ENCODE measurements around the gene SLC8B1.

SLC8B1 gene

DNA sequence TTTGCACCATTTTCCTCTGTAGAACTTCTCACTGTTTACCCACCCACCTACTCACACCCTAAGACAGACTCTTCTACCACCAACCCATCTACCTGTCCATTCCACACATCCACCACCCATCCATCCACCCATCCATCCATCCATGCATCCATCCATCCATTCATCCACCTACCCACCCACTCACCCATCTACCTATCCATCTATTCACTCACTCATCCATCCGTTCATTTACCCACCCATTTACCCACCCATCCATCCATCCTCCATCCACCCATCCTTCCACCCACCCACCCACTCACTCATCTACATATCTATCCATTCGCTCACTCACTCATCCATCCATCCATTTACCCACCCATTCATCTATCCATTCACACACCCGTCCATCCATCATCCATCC, 38.5 kb upstream of the SLC8B1 start:
- TF ChIP-seq, protein P1, sequence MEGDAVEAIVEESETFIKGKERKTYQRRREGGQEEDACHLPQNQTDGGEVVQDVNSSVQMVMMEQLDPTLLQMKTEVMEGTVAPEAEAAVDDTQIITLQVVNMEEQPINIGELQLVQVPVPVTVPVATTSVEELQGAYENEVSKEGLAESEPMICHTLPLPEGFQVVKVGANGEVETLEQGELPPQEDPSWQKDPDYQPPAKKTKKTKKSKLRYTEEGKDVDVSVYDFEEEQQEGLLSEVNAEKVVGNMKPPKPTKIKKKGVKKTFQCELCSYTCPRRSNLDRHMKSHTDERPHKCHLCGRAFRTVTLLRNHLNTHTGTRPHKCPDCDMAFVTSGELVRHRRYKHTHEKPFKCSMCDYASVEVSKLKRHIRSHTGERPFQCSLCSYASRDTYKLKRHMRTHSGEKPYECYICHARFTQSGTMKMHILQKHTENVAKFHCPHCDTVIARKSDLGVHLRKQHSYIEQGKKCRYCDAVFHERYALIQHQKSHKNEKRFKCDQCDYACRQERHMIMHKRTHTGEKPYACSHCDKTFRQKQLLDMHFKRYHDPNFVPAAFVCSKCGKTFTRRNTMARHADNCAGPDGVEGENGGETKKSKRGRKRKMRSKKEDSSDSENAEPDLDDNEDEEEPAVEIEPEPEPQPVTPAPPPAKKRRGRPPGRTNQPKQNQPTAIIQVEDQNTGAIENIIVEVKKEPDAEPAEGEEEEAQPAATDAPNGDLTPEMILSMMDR (IDR thresholded peaks at IDR 0.05; ENCODE audit: insufficient read depth, low read depth, low read length, missing control alignments), result no peak
- H3K4me3 ChIP-seq (ENCODE audit: low read depth, low read length), result no peak overlapping the region
- no peak for DNase-seq (ENCODE audit: low read depth)

DNA sequence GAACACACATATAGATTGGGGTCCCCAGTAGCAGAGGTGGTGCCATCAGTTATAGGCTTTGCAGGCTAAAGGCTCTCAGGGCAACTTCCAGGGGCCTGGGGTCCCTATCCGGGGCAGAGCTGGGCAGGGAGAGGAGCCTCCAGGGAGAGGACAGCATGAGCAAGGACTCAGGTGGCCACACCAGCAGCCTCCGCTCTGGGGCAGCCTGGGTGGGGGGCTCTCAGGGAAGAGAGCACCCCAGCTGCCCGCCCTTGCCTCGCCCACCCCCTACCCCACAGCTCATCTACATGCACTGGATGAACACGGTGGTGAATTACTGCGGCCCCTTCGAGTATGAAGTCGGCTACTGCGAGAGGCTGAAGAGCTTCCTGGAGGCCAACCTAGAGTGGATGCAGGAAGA, 37.5 kb upstream of the SLC8B1 start:
- no peak overlapping the region for H3K4me3 ChIP-seq (ENCODE audit: low read depth, low read length)
- TF ChIP-seq, protein P1 (IDR thresholded peaks at IDR 0.05; ENCODE audit: insufficient read depth, low read depth, low read length, missing control alignments), result no peak
- no peak for DNase-seq (ENCODE audit: low read depth)

DNA sequence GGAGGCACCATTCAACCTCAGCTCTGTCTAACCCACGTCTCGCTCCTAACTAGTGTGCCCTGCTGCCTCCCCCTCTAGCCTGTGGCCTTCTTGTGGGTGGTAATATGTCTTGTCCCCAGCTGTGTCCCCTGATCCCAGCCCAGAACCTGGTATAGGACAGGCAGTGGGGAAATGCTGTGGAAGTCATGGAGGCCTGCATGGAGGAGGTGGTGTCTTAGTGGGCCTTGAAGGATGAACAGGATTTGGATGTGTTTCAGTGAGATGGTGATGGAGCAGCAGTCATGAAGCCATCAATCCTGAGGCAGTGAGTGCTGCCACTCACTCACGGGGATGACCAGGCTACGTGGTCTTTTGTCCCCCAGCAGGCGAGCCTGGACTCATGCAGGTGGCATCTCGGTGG, 36.9 kb upstream of the SLC8B1 start:
- no peak overlapping the region for H3K4me3 ChIP-seq (ENCODE audit: low read depth, low read length)
- TF ChIP-seq, protein P1 (IDR thresholded peaks at IDR 0.05; ENCODE audit: insufficient read depth, low read depth, low read length, missing control alignments), result no peak
- DNase-seq (ENCODE audit: low read depth), result no peak

DNA sequence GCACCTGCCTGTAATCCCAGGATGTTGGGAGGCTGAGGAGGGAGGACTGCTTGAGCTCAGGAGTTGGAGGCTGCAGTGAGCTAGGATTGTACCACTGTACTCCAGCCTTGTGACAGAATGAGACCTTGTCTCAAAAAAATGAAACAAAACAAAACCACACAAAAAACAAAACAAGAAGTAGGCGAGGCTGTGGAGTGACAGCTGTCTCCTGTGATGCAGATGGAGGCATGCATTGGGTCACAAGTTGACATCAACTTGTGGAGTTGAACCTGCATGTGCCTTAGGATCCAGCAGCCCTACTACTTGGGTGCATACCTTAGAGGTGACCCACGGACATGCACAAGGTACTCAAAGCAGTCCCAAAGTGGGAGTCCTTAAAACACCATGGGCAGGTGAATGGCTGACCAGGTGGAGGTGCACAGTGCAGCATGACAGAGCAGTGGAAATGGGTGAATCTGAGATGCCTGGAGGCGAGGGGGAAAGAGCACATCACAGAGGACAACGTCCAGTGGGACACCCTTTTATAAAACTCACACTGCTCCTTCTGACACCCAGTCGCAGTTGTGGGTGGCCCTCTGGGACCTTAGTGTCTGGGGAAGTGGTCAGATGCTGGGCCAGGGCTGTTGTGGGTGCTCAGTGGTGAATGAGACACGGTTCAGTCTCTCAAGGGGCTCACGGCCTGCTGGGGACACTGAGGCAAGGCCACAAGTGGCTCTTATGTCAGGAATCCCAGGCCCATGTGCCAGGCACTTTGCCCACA, 36.2 kb upstream of the SLC8B1 start:
- TF ChIP-seq, protein P1 (IDR thresholded peaks at IDR 0.05; ENCODE audit: insufficient read depth, low read depth, low read length, missing control alignments), result no peak

DNA sequence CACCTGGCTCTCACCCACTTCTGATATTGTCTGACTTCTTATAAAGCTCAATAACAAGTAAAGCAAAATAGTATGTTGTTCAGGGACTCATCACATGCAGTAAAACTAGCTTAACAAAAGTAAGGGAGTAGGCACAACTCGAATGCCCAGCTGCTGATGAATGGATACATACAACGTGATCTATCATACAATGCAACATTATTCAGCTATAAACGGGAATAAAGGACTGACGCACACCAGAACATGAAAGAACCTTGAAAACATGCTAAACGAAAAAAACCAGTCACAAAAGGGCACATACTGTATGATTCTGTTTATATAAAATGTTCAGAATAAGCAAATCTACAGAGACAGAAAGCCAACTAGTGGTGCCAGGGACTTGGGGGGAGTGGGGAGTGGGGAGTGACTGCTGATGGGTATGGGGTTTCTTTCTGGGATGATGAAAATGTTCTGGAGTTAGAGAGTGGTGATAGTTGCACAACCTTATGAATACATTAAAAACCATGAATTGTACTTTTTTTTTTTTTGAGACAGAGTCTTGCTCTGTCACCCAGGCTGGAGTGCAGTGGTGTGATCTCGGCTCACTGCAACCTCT, 34.6 kb upstream of the SLC8B1 start:
- TF ChIP-seq, protein P1 (IDR thresholded peaks at IDR 0.05; ENCODE audit: insufficient read depth, low read depth, low read length, missing control alignments), result no peak
- DNase-seq (ENCODE audit: low read depth), result no peak

More for the DNA sequence above, 36.2 kb upstream of the SLC8B1 start:
- DNase-seq (ENCODE audit: low read depth), result no peak
- H3K4me3 ChIP-seq (ENCODE audit: low read depth, low read length), result no peak overlapping the region

DNA sequence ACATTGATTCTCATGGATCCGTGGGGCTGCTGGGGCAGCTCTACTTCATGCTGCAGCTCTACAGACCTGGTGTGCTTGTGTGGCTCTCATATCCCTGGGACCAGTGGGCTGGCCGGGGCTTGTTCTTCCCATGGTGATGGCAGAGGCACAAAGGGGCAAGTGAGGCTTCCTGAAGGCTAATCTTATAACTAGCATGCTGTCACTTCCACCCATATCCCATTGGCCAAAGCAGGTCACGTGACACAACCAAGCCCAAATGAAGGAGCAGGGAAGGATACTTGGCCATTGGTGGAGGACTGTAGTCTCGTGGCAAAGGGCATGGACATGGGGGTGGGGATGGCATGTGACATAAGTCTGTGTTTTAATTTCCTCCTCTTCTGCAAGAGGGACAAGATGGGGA, 33.4 kb upstream of the SLC8B1 start:
- DNase-seq (ENCODE audit: low read depth), result no peak
- TF ChIP-seq, protein P1 (IDR thresholded peaks at IDR 0.05; ENCODE audit: insufficient read depth, low read depth, low read length, missing control alignments), result no peak
- no peak overlapping the region for H3K4me3 ChIP-seq (ENCODE audit: low read depth, low read length)

More for the DNA sequence above, 34.6 kb upstream of the SLC8B1 start:
- H3K4me3 ChIP-seq (ENCODE audit: low read depth, low read length), result no peak overlapping the region

All from GM12865 (cell line).